Lower leg skin (tissue), 3 donors: ENCODE measurements around the gene LEMD2.

Source experiments
- POLR2A ChIP-seq, 2 donors: fragments of 450-650 bp; IDR thresholded peaks; one replicate each; pipeline ENCODE4 v1.6.1; 2016 to 2017; ENCODE audit warnings: antibody characterized with exemption in 2 of 2, mild to moderate bottlenecking in 1 of 2, moderate library complexity in 1 of 2
- TF ChIP-seq, protein P1 (sequence below), 3 donors: fragments of 450-650 bp; IDR thresholded peaks; one replicate each; pipeline ENCODE4 v1.5.1; 2016; ENCODE audit warnings: antibody characterized with exemption in 3 of 3, mild to moderate bottlenecking in 3 of 3, moderate library complexity in 2 of 3

DNA sequence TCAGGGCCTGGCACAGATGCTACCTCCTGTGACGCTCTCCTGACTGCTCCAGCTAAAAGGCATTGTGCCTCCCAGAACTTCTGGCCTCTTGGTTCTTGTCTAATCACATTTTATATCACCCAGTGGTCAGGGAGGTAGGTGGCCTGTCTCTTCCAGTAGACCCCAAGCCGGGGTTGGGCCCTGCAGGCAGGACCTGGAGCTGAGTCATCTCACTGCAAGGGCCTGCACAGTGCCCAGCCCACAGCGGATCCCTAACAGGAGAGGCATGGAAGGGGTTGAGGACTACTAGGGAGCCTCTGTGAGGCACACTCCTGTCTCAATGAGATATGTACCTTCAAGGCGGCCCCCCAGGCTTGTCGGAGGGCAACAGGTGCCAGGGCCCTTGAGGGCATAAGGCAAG is 6.4 kb downstream of the LEMD2 start:
- TF ChIP-seq, protein P1, sequence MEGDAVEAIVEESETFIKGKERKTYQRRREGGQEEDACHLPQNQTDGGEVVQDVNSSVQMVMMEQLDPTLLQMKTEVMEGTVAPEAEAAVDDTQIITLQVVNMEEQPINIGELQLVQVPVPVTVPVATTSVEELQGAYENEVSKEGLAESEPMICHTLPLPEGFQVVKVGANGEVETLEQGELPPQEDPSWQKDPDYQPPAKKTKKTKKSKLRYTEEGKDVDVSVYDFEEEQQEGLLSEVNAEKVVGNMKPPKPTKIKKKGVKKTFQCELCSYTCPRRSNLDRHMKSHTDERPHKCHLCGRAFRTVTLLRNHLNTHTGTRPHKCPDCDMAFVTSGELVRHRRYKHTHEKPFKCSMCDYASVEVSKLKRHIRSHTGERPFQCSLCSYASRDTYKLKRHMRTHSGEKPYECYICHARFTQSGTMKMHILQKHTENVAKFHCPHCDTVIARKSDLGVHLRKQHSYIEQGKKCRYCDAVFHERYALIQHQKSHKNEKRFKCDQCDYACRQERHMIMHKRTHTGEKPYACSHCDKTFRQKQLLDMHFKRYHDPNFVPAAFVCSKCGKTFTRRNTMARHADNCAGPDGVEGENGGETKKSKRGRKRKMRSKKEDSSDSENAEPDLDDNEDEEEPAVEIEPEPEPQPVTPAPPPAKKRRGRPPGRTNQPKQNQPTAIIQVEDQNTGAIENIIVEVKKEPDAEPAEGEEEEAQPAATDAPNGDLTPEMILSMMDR (IDR thresholded peaks at IDR 0.05) = no peak
- no peak for TF ChIP-seq POLR2A (IDR thresholded peaks at IDR 0.05)
